ENCODE measurements around the gene HIGD1B.
"Not testable (repeated sequence)": the region's sequence is repeated elsewhere in the genome, so short reads cannot be mapped to it uniquely, and the experiment has no call there.

The HIGD1B gene

GRCh38 chr17:44847586-44847985 lies at the start of gene HIGD1B:
HIGD1B (plus strand) TSS chr17:44847883; CDS start chr17:44848153, 270 bp downstream.
- DNase-seq: peak; percentile 30

- DNase-seq: no peak
Measured at GRCh38 chr17:44798356-44798755, 49.3 kb upstream of the HIGD1B start.

GRCh38 chr17:44801880-44802279 lies 45.8 kb upstream of the HIGD1B start:
- no peak for DNase-seq

- DNase-seq: peak; percentile 16
Measured at GRCh38 chr17:44804302-44805089, 43.2 kb upstream of the HIGD1B start.

- no peak for DNase-seq
Measured at GRCh38 chr17:44807093-44807816, 40.4 kb upstream of the HIGD1B start.

DNA sequence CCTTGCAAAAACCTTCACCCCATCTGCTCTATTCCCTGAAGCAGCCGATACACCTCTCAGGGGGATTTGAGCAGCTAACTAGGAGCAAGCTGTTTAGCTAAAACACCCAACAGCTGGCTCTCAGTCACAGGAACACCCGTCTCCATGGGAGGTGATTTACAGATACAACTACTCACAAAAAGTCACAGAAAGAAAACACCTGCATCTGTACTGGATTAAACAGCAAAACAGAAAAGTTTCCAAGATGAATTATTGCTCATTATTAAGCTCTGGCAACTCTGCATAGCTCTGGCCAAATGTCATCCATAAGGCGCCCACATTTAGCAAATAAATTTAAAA lies 39.9 kb upstream of the HIGD1B start:
- peak; percentile 98 for DNase-seq

DNA sequence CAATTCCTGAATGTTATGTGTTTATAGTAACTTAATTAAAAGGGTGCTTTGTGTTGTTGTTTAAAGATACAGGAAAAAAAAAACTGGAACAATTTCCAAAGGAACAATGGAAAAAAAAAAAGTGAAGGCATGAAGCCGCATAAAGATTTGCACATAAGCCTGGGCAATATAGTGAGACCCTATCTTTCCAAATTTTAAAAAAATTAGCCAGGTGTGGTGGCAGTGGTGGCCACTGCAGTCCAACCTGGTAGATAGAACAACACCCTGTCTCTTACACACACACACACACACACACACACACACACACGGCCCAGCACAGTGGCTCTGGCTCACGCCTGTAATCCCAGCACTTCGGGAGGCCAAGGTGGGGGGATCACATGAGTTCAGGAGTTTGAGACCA lies 39.5 kb upstream of the HIGD1B start:
- no peak for DNase-seq

DNA sequence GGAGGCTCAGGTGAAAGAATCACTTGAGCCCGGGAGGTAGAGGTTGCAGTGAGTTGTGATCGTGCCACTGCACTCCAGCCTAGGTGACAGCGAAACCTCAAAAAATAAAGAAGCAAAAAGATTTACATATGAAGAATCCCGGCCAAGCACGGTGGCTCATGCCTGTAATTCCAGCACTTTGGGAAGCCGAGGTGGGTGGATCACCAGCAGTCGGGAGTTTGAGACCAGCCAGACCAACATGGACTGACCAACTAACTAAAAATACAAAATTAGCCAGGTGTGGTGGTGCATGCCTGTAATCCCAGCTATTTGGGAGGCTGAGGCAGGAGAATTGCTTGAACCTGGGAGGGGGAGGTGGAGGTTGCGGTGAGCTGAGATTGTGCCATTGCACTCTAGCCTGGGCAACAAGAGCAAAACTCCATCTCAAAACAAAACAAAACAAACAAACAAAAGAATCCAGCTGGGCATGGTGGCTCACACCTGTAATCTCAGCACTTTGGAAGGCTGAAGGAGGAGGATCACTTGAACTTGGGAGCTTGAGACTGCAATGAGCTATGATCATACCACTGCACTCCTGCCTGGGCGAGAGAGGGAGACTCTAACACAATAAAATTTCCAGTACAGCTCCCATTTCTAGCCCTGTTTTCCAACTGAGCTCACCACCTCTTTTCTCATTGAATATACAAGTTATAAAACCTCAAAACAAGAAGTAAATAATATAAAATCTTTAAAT lies 38.9 kb upstream of the HIGD1B start:
- DNase-seq: peak; percentile 67

- no peak for DNase-seq
Measured at GRCh38 chr17:44812263-44812662, 35.4 kb upstream of the HIGD1B start.

- not testable (repeated sequence) for DNase-seq
Measured at GRCh38 chr17:44818508-44818907, 29.2 kb upstream of the HIGD1B start.

- peak; percentile 98 for DNase-seq
Measured at GRCh38 chr17:44820631-44821212, 27.0 kb upstream of the HIGD1B start.

DNA sequence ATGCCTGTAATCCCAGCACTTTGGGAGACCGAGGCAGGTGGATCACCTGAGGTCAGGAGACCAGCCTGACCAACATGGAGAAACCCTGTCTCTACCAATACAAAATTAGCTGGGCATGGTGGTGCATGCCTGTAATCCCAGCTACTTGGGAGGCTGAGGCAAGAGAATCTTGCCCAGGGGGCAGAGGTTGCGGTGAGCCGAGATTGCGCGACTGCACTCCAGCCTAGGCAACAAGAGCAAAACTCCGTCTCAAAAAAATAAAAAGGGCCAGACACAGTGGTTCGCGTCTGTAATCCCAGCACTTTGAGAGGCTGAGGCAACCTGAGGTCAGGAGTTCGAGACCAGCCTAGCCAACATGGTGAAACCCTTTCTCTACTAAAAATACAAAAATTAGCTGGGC lies 22.4 kb upstream of the HIGD1B start:
- DNase-seq: not testable (repeated sequence)

DNA sequence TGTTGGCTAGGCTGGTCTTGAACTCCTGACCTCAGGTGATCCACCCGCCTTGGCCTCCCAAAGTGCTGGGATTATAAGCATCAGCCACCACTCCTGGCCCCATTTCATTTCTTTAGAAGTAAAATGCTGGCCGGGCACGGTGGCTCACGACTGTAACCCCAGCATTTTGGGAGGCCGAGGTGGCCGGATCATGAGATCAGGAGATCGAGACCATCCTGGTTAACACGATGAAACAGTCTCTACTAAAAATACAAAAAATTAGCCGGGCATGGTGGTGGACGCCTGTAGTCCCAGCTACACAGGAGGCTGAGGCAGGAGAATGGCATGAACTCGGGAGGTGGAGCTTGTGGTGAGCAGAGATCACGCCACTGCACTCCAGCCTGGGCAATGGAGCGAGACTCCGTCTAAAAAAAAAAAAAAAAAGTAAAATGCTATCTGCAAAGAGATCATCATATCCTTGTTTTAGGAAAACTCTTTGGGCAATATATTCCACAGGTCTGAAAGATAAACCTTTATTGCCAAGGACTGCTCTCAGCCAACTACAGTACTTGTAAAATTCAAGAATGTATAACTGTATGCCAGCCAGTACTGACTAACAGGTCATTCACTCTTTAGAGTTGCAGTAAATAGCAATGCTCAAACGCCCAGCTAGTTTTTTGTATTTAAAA lies 21.4 kb upstream of the HIGD1B start:
- DNase-seq: no peak

- no peak for DNase-seq
Measured at GRCh38 chr17:44827863-44828262, 19.8 kb upstream of the HIGD1B start.

DNA sequence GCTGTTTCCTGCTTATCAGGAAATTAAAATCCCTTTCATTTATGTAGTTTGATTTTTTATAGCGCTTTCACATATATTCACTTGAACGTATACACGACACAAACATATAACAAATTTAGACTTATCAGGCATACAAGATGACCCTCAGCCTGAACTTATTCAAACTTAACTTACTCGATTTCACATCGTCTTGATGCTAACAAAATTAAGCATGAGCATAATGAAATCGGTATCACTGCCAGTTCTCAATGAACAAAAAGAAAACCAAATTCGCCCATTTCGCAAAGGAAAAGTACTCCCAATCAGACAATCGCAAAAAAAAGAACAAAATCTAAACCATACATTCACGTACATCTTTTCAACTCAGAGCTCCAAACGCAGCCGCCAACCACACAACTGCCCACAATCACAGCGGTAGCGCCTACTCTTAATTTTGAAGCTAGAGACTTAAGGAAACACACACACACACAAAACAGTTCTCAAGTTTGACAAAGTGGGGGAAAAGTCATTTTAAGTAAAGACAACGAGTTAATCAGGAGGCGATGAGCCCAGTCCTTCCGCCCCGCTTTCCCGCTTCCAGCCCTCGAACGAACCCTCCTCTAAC lies 18.7 kb upstream of the HIGD1B start:
- peak; percentile 70 for DNase-seq

- peak; percentile 81 for DNase-seq
Measured at GRCh38 chr17:44829523-44830358, 17.9 kb upstream of the HIGD1B start, which contains the start of gene GJC1. GJC1 (minus strand) TSS chr17:44830287; CDS start chr17:44805817, 24,470 bp downstream.

- DNase-seq: peak; percentile 71
Measured at GRCh38 chr17:44830359-44831288, 17.1 kb upstream of the HIGD1B start.

DNA sequence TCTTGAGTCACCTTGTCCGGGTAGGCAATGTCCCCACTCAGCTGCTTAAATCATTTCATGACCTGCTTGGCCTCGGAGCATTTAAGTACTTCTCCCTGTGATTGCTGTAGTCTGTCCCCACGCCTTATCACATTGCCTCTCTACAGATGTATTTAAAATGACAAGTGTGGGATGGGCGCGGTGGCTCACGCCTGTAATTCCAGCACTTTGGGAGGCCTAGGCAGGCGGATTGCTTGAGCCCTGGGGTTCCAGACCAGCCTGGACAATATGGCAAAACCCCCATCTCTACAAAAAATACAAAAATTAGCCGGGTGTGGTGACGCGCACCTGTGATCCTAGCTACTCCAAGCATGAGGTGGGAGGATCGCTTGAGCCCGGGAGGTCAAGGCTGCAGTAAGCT lies 16.3 kb upstream of the HIGD1B start:
- DNase-seq: no peak

DNA sequence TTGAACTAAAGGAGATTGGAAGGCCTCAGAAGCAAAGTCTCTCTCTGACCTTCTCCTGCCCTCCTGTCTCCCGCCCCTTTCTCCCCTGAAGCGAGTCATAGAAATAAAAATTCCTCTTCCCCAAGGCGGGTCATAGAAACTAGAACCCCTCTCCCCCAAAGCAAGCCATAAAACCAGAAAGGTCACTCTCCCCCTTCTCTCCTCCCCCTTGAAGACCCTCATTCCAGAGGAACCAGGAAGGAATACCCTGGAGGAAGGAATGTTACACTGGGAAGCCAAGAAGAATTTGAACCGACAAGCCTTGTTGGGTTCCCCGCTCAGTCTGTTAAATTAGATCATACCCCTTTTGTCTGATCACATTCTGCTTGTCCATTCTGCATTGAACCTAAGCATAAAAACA lies 14.9 kb upstream of the HIGD1B start:
- no peak for DNase-seq

DNA sequence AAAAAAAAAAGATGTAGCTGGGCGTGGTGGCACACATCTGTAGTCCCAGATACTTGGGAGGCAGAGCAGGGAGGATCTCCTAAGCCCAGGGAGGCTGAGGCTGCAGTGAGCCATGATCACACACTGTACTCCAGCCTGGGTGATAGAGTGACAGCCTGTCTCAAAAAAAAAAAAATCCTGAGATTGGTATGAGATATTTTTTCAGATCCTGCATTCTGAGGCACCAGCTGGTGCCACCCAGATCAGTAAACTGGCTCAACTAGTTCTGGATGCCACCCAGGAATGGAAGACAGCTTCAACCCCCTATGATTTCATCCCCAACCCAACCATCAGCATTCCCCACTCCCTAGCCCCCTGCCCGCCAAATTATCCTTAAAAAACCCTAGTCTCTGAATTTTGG lies 10.5 kb upstream of the HIGD1B start:
- DNase-seq: no peak

All from NCI-H69 (cell line).